ENCODE results near the gene NAP1L5. TPM values are rescaled to one million over a fixed set of nuclear protein-coding genes. Genes with fewer than 3 reads are reported as not detected.

Gene NAP1L5
- polyA plus RNA-seq, 3 donors = 0.18 to 0.87 (median 0.41) TPM

DNA sequence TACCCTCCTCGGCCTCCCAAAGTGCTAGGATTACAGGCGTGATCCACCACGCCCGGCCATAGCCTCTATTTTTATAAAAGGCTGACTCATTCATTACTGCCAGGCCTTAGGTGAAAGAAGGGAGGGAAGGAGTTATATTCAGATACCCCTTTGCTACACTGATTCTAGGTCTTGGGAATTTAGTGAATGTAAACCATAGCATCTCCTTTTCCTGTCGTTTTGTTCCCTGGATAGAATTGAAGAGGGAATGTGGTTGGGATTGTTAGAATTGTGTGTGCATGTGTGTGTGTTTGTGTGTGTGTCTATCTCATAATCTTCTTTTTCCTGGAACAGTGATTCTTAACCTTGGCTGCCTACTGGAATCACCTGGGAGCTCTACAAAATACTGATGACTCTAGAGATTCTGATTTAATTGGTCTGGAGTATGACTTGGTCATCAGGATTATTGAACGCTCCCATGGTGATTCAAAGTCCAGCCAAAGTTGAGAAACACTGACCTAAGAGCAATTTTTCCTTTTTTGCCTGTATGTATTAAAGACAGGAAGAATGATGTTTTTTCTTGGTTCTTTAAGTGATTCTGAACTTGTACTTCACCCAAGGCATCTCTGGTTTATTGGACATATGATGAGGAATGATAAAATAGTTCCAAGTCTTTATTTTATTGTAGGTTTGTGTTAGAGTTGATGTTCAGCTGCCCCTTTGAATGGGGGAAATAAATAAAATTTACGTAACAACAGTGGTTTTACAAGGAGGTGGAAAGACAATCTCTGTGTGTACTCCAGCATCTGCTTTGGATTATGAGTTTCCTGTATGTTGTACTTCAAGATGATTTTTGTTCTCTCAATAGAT is 37.0 kb downstream of the NAP1L5 start:
- no peak overlapping the region for H3K4me2 ChIP-seq (replicated peaks; ENCODE audit: extremely low read depth, low read length, poor library complexity, severe bottlenecking)
- Mint-ChIP-seq H3K36me3 (peaks cover 78 to 97% of the 10 kb centered on the region in 2 donors), H3K27ac (peak overlapping the region in 1 of 7 donors; percentile 49)

DNA sequence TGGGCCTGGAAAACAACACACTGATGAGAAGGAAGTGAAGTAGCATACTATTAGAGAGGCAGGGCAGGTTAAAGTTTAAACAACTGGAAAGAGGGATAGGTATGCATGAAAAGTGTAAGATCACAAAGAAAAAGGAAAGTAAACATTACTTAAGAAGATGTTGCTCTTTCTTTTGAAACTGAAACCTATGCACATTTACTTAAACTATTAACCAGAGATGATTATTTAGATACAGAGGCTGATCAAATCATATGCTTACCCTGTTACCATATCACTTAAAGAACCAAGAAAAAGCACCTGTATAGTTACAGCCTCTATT is 37.8 kb downstream of the NAP1L5 start:
- Histone ChIP-seq H3K36me3 (replicated peaks in 1 of 2; ENCODE audit: control insufficient read depth in 1 of 2, insufficient read depth in 2 of 2, low read length in 2 of 2) (peaks cover 68 to 99% of the 10 kb centered on the region in 2 donors), H3K4me2 (replicated peaks; ENCODE audit: extremely low read depth, low read length, poor library complexity, severe bottlenecking) (no peak overlapping the region), H3K9me3 (replicated peaks in 1 of 2; ENCODE audit: control insufficient read depth in 1 of 2, insufficient read depth in 1 of 2, low read length in 2 of 2) (no peaks in the 10 kb centered on the region), H3K4me3 (replicated peaks in 1 of 3; ENCODE audit: low read depth in 2 of 3, low read length in 3 of 3) (no peak overlapping the region), H2AFZ (ENCODE audit: insufficient read depth, low read depth, low read length, poor library complexity, severe bottlenecking) (no peak overlapping the region), H4K20me1 (ENCODE audit: insufficient read depth, low read length) (peaks cover 4% of the 10 kb centered on the region), H3K79me2 (ENCODE audit: insufficient read depth, low read length) (no peaks in the 10 kb centered on the region), H3K27me3 (ENCODE audit: control insufficient read depth in 2 of 2, insufficient read depth in 2 of 2, low read length in 2 of 2) (no peaks in the 10 kb centered on the region), H3K27ac (ENCODE audit: low read depth in 1 of 2, low read length in 2 of 2) (no peak overlapping the region), H3K4me1 (ENCODE audit: control insufficient read depth in 1 of 2, insufficient read depth in 2 of 2, low read length in 2 of 2) (no peaks in the 10 kb centered on the region), H3K9ac (ENCODE audit: insufficient read depth, low read length, poor library complexity, severe bottlenecking) (no peak overlapping the region)
- no peak for DNase-seq
- intact Hi-C loops (cut with micrococcal nuclease) = no loop called here
- Mint-ChIP-seq H3K4me3 (no peak overlapping the region), H3K4me1 (no peaks in the 10 kb centered on the region), H3K27ac (peak overlapping the region in 1 of 7 donors; percentile 26), H3K9me3 (no peaks in the 10 kb centered on the region), H3K27me3 (ENCODE audit: low read depth in 3 of 3) (peaks cover 0 to 4% (median 0%) of the 10 kb centered on the region in 3 donors), H3K36me3 (peaks cover 78 to 97% of the 10 kb centered on the region in 2 donors)
- TF ChIP-seq, protein P1, sequence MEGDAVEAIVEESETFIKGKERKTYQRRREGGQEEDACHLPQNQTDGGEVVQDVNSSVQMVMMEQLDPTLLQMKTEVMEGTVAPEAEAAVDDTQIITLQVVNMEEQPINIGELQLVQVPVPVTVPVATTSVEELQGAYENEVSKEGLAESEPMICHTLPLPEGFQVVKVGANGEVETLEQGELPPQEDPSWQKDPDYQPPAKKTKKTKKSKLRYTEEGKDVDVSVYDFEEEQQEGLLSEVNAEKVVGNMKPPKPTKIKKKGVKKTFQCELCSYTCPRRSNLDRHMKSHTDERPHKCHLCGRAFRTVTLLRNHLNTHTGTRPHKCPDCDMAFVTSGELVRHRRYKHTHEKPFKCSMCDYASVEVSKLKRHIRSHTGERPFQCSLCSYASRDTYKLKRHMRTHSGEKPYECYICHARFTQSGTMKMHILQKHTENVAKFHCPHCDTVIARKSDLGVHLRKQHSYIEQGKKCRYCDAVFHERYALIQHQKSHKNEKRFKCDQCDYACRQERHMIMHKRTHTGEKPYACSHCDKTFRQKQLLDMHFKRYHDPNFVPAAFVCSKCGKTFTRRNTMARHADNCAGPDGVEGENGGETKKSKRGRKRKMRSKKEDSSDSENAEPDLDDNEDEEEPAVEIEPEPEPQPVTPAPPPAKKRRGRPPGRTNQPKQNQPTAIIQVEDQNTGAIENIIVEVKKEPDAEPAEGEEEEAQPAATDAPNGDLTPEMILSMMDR (IDR thresholded peaks at IDR 0.05) = no peak

More for the DNA sequence above, 37.0 kb downstream of the NAP1L5 start:
- no peaks in the 10 kb centered on the region for H3K79me2 ChIP-seq (ENCODE audit: insufficient read depth, low read length)
- H3K9me3 ChIP-seq (replicated peaks in 1 of 2; ENCODE audit: control insufficient read depth in 1 of 2, insufficient read depth in 1 of 2, low read length in 2 of 2) = no peaks in the 10 kb centered on the region
- Mint-ChIP-seq H3K27me3 (ENCODE audit: low read depth in 3 of 3) (peaks cover 0 to 4% (median 0%) of the 10 kb centered on the region in 3 donors), H3K9me3 (no peaks in the 10 kb centered on the region), H3K4me3 (no peak overlapping the region), H3K4me1 (no peaks in the 10 kb centered on the region)
- H3K27me3 ChIP-seq (ENCODE audit: control insufficient read depth in 2 of 2, insufficient read depth in 2 of 2, low read length in 2 of 2) = no peaks in the 10 kb centered on the region
- H3K9ac ChIP-seq (ENCODE audit: insufficient read depth, low read length, poor library complexity, severe bottlenecking) = no peak overlapping the region
- TF ChIP-seq, protein P1 (IDR thresholded peaks at IDR 0.05) = no peak
- DNase-seq = no peak
- no peak overlapping the region for H3K27ac ChIP-seq (ENCODE audit: low read depth in 1 of 2, low read length in 2 of 2)
- no peaks in the 10 kb centered on the region for H3K4me1 ChIP-seq (ENCODE audit: control insufficient read depth in 1 of 2, insufficient read depth in 2 of 2, low read length in 2 of 2)
- H3K36me3 ChIP-seq (replicated peaks in 1 of 2; ENCODE audit: control insufficient read depth in 1 of 2, insufficient read depth in 2 of 2, low read length in 2 of 2) = peaks cover 68 to 99% of the 10 kb centered on the region in 2 donors
- H2AFZ ChIP-seq (ENCODE audit: insufficient read depth, low read depth, low read length, poor library complexity, severe bottlenecking) = no peak overlapping the region
- 100% methylated on average over 3 of the region's 7 CpGs for WGBS (ENCODE audit: insufficient coverage)
- intact Hi-C loops (cut with micrococcal nuclease) = no loop called here
- peaks cover 4% of the 10 kb centered on the region for H4K20me1 ChIP-seq (ENCODE audit: insufficient read depth, low read length)
- no peak overlapping the region for H3K4me3 ChIP-seq (replicated peaks in 1 of 3; ENCODE audit: low read depth in 2 of 3, low read length in 3 of 3)
